ENCODE data around the gene IL21R. TPM values are rescaled to one million over a fixed set of nuclear protein-coding genes. Genes with fewer than 3 reads are reported as not detected.

Gene IL21R
- under 0.01 TPM in 1 of 2 replicates, not detected in the other for total RNA-seq

GRCh38 chr16:27401768-27402568 lies at the start of gene IL21R:
IL21R (plus strand) TSS chr16:27402174; CDS start chr16:27430072, 27,898 bp downstream.
- DNase-seq (ENCODE audit: low read depth): no peak

- DNase-seq (ENCODE audit: low read depth): no peak
Observed at GRCh38 chr16:27353853-27354252, 48.1 kb upstream of the IL21R start.

GRCh38 chr16:27355610-27356009 lies 46.4 kb upstream of the IL21R start:
- DNase-seq (ENCODE audit: low read depth): no peak

GRCh38 chr16:27356794-27357193 lies 45.2 kb upstream of the IL21R start:
- DNase-seq (ENCODE audit: low read depth): no peak

- DNase-seq (ENCODE audit: low read depth): no peak
Observed at GRCh38 chr16:27359051-27359450, 42.9 kb upstream of the IL21R start.

- no peak for DNase-seq (ENCODE audit: low read depth)
Observed at GRCh38 chr16:27359615-27360014, 42.4 kb upstream of the IL21R start.

GRCh38 chr16:27361987-27362386 lies 40.0 kb upstream of the IL21R start:
- no peak for DNase-seq (ENCODE audit: low read depth)

- no peak for DNase-seq (ENCODE audit: low read depth)
Observed at GRCh38 chr16:27362570-27363245, 39.3 kb upstream of the IL21R start.

- DNase-seq (ENCODE audit: low read depth): no peak
Observed at GRCh38 chr16:27363246-27363632, 38.7 kb upstream of the IL21R start.

- peak; percentile 36 for DNase-seq (ENCODE audit: low read depth)
Observed at GRCh38 chr16:27363797-27364196, 38.2 kb upstream of the IL21R start.

GRCh38 chr16:27364493-27365141 lies 37.4 kb upstream of the IL21R start:
- DNase-seq (ENCODE audit: low read depth): peak; percentile 6

GRCh38 chr16:27365142-27366089 lies 36.6 kb upstream of the IL21R start:
- DNase-seq (ENCODE audit: low read depth): peak; percentile 82

- DNase-seq (ENCODE audit: low read depth): no peak
Observed at GRCh38 chr16:27366687-27367460, 35.1 kb upstream of the IL21R start.

- peak; percentile 32 for DNase-seq (ENCODE audit: low read depth)
Observed at GRCh38 chr16:27367461-27368357, 34.3 kb upstream of the IL21R start.

- no peak for DNase-seq (ENCODE audit: low read depth)
Observed at GRCh38 chr16:27368358-27368722, 33.6 kb upstream of the IL21R start.

GRCh38 chr16:27369806-27370205 lies 32.2 kb upstream of the IL21R start:
- DNase-seq (ENCODE audit: low read depth): peak; percentile 41

GRCh38 chr16:27370318-27370717 lies 31.7 kb upstream of the IL21R start:
- DNase-seq (ENCODE audit: low read depth): no peak

- DNase-seq (ENCODE audit: low read depth): no peak
Observed at GRCh38 chr16:27373312-27373711, 28.7 kb upstream of the IL21R start.

- DNase-seq (ENCODE audit: low read depth): no peak
Observed at GRCh38 chr16:27374221-27374803, 27.7 kb upstream of the IL21R start.
